ENCODE results near the gene PARP3. TPM values are rescaled to one million over a fixed set of nuclear protein-coding genes. Genes with fewer than 3 reads are reported as not detected.

Gene PARP3
- total and polyA plus RNA-seq, 9 of the 15 experiments (the other 6 are each of a cell fraction or from before 2014, with no cell fraction given): 0.46 to 6.6 (median 4.5) TPM

DNA sequence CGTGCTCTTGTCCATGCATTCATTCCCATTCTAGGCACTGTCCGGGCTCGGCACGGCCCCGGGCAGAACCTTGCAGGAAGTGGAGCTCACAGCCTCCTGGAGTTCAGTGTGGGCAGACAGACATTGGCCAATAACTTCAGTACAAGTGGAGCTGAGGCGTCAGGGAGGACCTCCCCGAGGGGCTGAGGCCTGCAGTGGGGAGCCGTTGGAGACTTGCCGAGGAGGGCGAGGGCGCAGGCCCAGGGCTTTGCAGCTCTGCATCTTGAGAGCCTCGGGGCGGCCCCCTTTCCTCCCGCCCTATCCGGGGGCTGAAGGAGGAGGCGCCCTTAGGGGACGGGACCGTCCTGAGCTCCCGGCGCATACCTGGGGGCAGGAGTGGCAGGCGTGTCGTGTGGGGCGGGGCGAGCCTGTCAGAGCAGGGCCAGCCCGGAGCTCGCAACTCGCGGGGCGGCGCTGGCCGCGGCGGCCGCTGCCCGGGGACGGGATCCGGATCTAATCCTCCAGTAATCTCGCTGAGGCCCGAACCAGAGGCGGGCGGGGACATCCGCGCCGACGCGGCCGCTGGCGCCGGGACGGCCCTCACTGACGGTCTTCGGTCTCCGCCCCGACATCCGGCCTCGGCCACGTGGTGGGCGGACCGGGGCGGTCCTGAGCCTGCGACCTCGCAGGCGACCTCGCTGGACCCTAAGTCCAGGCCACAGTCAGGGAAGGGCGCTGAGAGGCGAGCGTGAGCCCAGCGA is 40.8 kb downstream of the PARP3 start, which contains the start of gene ACY1 (continued):
- TF ChIP-seq, protein P1, sequence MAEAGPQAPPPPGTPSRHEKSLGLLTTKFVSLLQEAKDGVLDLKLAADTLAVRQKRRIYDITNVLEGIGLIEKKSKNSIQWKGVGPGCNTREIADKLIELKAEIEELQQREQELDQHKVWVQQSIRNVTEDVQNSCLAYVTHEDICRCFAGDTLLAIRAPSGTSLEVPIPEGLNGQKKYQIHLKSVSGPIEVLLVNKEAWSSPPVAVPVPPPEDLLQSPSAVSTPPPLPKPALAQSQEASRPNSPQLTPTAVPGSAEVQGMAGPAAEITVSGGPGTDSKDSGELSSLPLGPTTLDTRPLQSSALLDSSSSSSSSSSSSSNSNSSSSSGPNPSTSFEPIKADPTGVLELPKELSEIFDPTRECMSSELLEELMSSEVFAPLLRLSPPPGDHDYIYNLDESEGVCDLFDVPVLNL (CRISPR knock-in tag; IDR thresholded peaks at IDR 0.05; ENCODE audit: low read depth): no peak
- TF ChIP-seq, protein P2, sequence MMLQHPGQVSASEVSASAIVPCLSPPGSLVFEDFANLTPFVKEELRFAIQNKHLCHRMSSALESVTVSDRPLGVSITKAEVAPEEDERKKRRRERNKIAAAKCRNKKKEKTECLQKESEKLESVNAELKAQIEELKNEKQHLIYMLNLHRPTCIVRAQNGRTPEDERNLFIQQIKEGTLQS (IDR thresholded peaks at IDR 0.05): no peak
- TF ChIP-seq, protein P2 (CRISPR knock-in tag; conservative IDR thresholded peaks at IDR 0.05): no peak
- TF ChIP-seq ZNF41 (CRISPR knock-in tag; conservative IDR thresholded peaks at IDR 0.05) (no peak), ZNF239 (CRISPR knock-in tag; IDR thresholded peaks at IDR 0.05) (no peak), ZNF3 (CRISPR knock-in tag; IDR thresholded peaks at IDR 0.05) (no peak), SUPT5H (IDR thresholded peaks at IDR 0.05) (no peak), PHB2 (IDR thresholded peaks at IDR 0.05; ENCODE audit: low read depth) (no peak), KLF10 (CRISPR knock-in tag; IDR thresholded peaks at IDR 0.05) (no peak), GABPB1 (CRISPR knock-in tag; IDR thresholded peaks at IDR 0.05) (peak; percentile 60), ZNF263 (CRISPR knock-in tag; IDR thresholded peaks at IDR 0.05; ENCODE audit: borderline replicate concordance) (no peak), ZNF224 (CRISPR knock-in tag; IDR thresholded peaks at IDR 0.05) (no peak), DDX20 (tag; IDR thresholded peaks at IDR 0.05; ENCODE audit: low read depth) (no peak), CEBPB (tag; IDR thresholded peaks at IDR 0.05) (peak; percentile 50; the same call in 1 of the 2 replicates), TEAD4 (IDR thresholded peaks at IDR 0.05; ENCODE audit: low read length) (no peak), TEAD4 (CRISPR knock-in tag; IDR thresholded peaks at IDR 0.05; ENCODE audit: borderline replicate concordance) (no peak), ZNF551 (CRISPR knock-in tag; IDR thresholded peaks at IDR 0.05) (no peak)
- TF ChIP-seq, protein P3, sequence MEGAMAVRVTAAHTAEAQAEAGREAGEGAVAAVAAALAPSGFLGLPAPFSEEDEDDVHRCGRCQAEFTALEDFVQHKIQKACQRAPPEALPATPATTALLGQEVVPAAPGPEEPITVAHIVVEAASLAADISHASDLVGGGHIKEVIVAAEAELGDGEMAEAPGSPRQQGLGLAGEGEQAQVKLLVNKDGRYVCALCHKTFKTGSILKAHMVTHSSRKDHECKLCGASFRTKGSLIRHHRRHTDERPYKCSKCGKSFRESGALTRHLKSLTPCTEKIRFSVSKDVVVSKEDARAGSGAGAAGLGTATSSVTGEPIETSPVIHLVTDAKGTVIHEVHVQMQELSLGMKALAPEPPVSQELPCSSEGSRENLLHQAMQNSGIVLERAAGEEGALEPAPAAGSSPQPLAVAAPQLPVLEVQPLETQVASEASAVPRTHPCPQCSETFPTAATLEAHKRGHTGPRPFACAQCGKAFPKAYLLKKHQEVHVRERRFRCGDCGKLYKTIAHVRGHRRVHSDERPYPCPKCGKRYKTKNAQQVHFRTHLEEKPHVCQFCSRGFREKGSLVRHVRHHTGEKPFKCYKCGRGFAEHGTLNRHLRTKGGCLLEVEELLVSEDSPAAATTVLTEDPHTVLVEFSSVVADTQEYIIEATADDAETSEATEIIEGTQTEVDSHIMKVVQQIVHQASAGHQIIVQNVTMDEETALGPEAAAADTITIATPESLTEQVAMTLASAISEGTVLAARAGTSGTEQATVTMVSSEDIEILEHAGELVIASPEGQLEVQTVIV (CRISPR knock-in tag; IDR thresholded peaks at IDR 0.05; ENCODE audit: borderline replicate concordance): no peak
- TF ChIP-seq, protein P4, sequence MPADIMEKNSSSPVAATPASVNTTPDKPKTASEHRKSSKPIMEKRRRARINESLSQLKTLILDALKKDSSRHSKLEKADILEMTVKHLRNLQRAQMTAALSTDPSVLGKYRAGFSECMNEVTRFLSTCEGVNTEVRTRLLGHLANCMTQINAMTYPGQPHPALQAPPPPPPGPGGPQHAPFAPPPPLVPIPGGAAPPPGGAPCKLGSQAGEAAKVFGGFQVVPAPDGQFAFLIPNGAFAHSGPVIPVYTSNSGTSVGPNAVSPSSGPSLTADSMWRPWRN (IDR thresholded peaks at IDR 0.05; ENCODE audit: low read depth): no peak
- TF ChIP-seq, protein P5, sequence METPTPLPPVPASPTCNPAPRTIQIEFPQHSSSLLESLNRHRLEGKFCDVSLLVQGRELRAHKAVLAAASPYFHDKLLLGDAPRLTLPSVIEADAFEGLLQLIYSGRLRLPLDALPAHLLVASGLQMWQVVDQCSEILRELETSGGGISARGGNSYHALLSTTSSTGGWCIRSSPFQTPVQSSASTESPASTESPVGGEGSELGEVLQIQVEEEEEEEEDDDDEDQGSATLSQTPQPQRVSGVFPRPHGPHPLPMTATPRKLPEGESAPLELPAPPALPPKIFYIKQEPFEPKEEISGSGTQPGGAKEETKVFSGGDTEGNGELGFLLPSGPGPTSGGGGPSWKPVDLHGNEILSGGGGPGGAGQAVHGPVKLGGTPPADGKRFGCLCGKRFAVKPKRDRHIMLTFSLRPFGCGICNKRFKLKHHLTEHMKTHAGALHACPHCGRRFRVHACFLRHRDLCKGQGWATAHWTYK (CRISPR knock-in tag; IDR thresholded peaks at IDR 0.05): no peak
- TF ChIP-seq, protein P6, sequence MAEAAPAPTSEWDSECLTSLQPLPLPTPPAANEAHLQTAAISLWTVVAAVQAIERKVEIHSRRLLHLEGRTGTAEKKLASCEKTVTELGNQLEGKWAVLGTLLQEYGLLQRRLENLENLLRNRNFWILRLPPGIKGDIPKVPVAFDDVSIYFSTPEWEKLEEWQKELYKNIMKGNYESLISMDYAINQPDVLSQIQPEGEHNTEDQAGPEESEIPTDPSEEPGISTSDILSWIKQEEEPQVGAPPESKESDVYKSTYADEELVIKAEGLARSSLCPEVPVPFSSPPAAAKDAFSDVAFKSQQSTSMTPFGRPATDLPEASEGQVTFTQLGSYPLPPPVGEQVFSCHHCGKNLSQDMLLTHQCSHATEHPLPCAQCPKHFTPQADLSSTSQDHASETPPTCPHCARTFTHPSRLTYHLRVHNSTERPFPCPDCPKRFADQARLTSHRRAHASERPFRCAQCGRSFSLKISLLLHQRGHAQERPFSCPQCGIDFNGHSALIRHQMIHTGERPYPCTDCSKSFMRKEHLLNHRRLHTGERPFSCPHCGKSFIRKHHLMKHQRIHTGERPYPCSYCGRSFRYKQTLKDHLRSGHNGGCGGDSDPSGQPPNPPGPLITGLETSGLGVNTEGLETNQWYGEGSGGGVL (CRISPR knock-in tag; IDR thresholded peaks at IDR 0.05): no peak
